AG10803 (cell line): ENCODE results near the gene CEPT1.

Source experiments
- DNase-seq: peaks from one replicate; pipeline ENCODE4 v3.0.0; 2010; ENCODE audit warnings: low read depth
- H3K4me3 ChIP-seq: 2 replicates; pipeline ENCODE4 v1.5.1; 2011; ENCODE audit warnings: mild to moderate bottlenecking, low read length, control low read depth
- TF ChIP-seq, protein P1 (sequence below): conservative IDR thresholded peaks from 2 replicates; pipeline ENCODE4 v1.5.1; 2011; ENCODE audit warnings: mild to moderate bottlenecking, low read length, control low read depth, inconsistent platforms

CEPT1 gene

DNA sequence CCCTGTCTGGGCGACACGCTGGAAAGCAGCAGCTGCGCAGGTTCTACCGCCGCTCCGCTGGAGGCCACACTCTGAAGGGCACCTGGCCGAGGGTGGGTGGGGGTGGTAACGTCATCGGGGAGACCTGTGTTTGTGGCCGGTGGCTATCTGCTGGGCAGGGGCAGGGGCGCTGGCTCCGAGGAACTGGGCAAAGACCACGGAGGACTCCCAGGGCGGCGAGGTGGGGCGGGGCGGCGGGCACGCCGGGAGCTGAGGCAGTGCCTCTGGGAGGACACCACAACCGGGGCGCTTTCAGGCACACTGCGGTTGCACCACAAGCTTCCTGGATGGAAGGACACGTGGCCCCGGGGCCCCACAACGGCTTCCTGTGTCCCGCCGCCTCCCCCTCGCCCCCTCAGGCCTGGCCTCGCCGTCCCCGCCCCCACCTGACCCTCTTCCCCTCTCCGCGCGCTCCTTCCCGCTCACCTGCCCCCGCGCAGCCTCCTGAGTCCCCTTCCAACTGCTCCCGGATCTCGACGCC lies 63.7 kb downstream of the CEPT1 start:
- peak overlapping the region; percentile 59 for H3K4me3 ChIP-seq
- DNase-seq, result peak; percentile 49
- TF ChIP-seq, protein P1, sequence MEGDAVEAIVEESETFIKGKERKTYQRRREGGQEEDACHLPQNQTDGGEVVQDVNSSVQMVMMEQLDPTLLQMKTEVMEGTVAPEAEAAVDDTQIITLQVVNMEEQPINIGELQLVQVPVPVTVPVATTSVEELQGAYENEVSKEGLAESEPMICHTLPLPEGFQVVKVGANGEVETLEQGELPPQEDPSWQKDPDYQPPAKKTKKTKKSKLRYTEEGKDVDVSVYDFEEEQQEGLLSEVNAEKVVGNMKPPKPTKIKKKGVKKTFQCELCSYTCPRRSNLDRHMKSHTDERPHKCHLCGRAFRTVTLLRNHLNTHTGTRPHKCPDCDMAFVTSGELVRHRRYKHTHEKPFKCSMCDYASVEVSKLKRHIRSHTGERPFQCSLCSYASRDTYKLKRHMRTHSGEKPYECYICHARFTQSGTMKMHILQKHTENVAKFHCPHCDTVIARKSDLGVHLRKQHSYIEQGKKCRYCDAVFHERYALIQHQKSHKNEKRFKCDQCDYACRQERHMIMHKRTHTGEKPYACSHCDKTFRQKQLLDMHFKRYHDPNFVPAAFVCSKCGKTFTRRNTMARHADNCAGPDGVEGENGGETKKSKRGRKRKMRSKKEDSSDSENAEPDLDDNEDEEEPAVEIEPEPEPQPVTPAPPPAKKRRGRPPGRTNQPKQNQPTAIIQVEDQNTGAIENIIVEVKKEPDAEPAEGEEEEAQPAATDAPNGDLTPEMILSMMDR, result no peak

DNA sequence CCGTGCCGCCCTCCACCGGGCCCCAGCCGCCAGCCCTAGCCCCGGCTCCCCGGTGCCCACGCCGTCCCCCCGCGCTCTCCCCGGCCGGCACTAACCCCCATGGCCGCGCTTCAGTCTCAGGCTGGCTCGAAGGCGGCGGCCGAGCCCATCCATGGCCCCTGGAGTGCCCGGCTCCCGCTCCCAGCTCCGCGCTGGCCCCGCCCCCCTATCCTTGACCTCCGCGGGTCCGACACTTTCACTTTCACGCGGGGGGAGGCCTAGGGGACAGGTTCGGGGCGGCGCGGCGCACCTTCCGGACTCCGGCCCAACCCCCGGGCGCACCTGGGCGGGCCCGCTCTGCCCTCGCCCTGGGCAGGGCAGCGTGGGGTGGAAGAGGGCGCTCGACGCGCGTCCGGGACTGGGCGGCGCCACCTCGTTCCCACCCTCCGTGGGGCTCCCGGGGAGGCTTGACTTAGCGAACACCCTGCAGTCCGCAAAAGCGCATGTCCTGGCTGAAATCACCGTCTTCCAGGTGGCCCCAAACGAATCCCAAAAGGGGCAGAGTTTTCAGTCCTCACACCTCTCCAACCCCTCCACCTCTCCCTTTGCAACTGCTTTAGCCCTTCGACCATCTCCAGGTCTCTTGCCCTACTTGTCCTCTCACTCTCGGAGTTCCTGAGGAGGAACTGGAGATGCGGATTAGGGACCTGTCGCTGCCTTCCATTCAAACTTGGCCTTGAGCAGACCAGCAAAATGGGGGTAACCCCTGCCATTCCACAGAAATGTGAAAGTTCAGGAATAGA lies 64.4 kb downstream of the CEPT1 start:
- DNase-seq, result no peak
- H3K4me3 ChIP-seq, result peak overlapping the region; percentile 59
- TF ChIP-seq, protein P1, result no peak

DNA sequence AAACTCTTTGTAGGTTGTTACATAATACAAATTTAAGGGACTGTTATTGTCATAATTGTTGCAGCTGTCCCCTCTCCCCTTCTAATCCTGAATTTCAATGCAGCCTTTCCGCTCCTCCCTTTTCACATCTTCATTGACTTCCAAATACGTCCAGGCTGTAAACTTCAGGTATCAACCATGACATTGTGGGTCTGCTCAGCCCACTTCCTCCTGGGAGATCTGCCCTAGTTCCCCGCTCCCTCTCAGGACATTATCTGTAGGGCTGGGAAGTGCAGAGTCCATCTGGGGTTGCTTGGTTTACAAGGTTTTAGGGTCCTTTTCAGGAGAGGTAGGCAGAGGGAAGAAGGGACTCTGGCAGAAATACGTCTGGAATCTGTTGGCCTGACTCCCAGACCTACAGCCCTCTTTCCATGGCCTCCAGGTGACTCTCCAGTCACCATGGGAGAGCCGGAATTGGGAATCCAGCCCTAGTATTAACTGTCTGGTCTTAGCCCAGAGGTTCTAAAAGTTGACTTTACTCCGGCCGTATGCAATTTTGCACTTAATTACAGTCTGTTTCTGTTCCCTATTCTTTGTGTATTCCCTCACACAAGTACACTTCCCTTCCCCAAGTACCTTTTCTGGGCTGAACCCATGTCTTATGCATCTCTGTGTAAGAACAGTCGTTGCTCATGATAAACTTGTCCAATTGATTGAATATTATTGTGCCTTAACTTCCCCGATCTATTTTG lies 65.1 kb downstream of the CEPT1 start:
- no peak overlapping the region for H3K4me3 ChIP-seq
- TF ChIP-seq, protein P1, result no peak
- no peak for DNase-seq

DNA sequence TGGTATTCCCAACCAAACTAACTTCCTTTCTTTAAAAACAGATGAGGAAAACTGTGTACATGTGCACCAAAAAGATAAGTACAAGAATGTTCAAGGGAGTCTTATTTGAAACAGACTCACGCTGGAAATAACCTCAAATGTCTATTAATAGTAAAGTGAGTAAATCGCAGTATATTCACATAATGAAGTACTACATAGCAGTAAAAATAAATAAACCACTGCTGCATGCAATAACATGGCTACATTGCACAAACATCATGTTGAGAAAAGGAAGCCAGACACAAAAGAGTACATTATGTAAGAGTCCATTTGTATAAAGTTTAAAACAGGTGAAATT lies 65.7 kb downstream of the CEPT1 start:
- TF ChIP-seq, protein P1, result no peak
- peak; percentile 36 for DNase-seq

DNA sequence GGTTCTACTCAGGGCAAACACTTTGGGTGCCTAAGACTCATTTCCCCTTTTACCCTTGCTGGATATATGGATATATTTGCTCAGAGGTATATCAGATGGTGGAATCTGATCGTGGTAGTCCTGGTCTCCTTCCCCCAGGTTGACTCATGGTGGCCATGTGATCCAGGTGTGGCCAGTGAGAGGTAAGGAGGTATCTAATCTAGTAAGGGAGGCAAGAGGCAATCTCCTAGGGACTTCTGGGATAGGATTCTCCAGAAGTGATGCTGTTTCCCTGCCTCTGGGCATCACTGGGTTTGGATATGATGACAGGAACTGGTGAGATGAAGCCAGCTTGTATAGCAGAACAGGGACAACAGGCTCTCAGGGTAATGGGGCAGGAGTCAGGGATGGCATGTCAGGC lies 68.9 kb downstream of the CEPT1 start:
- H3K4me3 ChIP-seq, result no peak overlapping the region
- TF ChIP-seq, protein P1, result no peak
- DNase-seq, result no peak

More for the DNA sequence above, 65.7 kb downstream of the CEPT1 start:
- no peak overlapping the region for H3K4me3 ChIP-seq

DNA sequence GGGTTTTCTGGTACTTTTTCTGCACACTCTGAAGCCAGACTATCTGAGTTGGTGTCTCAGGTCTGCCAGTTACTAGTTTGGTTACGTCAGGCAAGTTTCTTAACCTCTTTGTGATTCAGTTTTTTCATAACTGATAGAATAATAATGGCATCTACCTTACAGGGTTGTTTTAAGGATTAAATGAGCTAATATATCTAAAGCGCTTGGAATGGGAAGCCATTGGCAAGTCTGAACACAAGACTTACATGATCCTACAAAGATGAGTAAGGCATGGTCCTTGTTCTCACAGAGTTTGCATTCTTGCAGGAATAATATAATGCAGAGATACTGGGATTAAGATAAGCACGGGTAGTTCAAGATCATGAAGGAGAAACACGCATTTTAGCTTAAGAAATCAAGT lies 69.6 kb downstream of the CEPT1 start:
- DNase-seq, result no peak
- no peak overlapping the region for H3K4me3 ChIP-seq
- TF ChIP-seq, protein P1, result no peak
